Brain pericyte (primary cell): ENCODE results near the gene CLIC4.
"Not testable (repeated sequence)": the region's sequence is repeated elsewhere in the genome, so short reads cannot be mapped to it uniquely, and the experiment has no call there.

Experiments
- DNase-seq: peaks from one replicate; pipeline ENCODE4 v3.0.0-alpha.2; 2012; ENCODE audit warnings: low read depth, low spot score

The CLIC4 gene

DNA sequence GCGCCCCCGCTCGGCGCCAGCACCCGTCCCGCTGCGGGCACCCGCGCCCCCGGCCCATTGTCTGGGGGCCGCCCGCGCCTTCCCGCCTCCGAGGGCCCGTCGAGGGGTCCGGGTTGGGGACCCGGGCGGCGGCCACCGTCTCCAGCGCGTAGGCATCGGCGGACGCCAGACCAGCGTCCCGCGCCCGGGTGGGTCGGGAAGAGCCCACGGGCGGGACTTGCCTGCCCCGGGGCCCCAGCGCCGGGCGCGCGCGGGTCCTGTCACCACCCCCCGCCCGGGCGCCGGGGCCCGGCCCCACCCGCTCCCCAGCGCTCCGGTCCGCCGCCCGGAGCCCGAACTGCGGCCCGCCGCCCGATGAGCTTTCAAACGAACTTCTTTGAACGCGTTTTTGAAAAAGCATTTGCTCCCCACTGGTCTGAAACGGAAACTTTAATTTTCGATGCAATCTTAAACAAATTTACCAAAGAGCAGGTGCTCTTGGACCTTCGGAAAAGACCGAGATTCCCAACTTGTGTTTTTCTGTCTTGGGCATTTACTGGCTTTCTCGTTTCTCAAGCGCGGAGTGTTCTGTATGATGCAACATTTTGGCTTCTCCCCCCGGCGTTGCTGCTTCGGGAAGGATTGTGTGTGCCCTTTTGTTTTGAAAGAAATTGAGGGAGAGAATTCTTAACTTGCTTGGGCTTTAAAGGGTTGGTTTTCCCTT lies 615 bp downstream of the CLIC4 start:
- DNase-seq, result no peak

DNA sequence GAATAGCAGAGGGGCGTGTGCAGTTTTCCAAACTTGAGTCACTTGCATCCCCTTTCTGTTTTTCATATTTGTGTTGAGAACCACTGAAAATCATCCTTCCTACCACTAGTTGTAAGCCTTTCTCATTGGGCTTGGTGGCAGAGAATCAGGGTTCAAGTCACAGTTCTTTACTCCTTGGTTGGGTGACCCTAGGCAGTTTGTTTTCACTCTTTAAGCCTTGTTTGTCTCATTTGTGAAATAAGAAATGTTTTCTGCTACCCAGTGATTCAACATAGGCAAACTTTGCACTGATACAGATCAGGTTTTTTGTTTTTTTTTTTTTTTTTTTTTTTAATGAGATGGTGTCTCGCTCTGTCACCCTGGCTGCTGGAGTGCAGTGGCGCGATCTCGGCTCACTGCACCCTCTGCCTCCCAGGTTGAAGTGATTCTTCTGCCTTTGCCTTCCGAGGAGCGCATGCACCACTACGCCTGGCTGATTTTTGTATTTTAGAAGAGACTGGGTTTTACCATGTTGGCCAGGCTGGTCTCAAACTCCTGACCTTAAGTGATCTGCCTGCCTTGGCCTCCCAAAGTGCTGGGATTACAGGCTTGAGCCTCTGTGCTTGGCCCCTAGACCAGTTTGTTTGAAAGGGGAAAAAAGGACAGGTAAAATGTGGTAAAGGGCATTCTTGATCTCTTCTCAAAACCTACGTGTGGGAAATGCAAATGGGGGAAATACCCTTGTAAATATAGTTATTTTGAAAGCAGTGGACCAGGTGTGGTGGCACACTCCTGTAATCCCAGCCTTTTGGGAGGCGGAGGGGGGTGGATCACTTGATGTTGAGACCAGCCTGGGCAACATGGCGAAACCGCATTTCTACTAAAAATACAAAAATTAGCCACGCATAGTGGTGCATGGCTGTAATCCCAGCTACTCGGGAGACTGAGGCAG lies 3.2 kb downstream of the CLIC4 start:
- no peak for DNase-seq

DNA sequence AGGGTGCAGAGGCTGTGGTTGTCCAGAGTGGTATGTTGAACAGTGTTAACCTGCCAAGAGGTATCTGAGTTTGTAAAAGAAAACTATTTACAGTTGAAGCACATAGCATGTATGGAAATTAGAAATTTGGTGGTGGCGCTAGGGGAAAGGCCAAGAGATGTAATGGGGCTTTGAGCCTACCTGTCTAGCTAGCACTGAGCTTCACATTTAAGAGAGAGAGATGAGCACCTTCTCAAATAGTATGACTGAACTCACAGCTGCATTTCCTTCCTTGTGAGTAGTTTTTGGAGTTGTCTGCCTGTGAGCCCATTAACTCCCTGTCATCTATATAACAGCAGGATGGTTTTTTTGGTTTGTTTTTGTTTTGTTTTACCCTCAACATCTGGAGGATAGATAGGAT lies 4.0 kb downstream of the CLIC4 start:
- DNase-seq, result no peak

DNA sequence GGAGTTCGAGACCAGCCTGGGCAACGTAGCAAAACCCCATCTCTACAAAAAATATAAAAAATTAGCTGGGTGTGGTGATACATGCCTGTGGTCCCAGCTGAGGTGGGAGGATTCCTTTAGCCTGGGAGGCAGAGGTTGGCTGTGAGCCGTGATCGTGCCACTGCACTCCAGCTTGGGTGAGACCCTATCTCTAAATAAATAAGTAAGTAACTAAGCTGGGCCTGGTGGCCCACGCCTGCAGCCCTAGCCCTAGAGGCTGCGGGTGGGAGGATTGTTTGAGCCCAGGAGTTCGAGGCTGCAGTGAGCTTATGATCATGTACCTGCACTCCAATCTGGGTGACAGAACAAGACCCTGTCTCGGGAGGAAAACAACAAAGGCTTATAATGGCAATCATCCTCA lies 4.6 kb downstream of the CLIC4 start:
- no peak for DNase-seq

DNA sequence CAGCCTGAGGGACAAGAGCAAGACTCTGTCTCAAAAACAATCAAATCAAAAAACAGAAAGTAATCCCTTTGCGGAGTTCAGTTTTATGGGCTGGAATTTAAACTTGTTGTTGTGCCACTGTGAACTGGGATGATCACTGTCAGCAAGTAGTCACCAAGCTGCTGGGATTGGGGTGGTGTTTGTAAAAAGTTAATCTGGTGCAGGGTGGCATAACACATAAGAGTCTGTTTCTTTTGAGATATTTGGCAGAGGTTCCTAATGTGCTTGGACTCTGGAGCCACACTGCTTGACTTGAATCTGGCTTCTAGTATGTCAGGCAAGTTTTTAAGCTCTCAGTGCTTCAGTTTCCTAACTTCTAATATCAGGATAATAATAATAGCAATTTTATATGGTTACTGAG lies 6.6 kb downstream of the CLIC4 start:
- DNase-seq, result no peak

DNA sequence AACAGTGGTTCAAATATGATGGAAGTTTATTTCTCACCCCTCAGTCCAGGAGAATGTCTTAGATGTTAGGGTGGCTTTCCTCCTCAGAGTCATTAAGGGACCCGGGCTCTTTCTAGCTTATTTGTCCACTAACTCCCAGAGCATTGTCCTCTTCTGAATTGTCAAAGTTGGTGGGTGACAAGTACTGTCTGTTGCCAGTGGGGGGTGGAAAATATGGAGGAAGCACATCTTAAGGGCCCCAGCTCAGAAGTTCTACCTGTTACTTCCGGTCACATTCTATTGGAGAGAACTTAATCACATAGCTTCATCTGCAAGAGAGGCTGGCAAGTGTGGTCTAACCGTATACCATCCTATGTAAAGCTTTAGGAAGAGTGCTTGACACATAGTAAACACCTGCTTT lies 7.1 kb downstream of the CLIC4 start:
- DNase-seq, result no peak

DNA sequence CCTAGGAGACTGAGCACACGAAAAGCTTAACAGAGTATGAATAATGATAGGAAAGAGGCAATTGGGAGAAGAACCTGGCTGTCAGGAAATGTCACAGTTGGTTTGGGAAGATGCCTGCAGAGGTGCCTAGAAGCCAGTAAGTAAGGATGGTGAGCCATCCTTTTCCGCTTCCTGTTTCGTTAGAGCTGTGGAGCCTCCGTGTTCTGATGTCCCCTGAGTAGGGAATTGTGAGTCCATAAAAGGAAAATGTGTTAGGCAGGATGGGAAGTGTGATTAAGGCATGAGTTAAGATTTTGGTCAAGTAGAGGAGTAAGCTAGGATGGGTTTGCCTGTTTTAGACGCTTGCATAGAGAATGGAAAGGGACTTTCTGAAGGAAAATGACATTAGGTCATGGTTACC lies 9.0 kb downstream of the CLIC4 start:
- no peak for DNase-seq

DNA sequence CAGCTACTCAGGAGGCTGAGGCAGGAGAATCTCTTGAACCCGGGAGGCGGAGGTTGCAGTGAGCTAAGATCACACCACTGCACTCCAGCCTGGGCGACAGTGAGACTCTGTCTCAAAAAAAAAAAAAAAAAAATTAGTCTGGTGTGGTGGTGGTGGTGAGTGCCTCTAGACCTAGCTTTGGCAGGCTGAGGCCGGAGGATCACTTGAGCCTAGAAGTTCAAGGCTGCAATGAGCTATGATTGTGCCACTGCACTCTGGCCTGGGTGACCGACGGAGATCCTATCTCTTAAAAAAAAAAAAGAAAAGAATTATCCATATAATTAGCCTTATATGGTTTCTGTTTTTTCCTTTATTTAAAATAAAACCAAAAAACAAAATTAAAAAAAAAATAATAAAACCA lies 10.1 kb downstream of the CLIC4 start:
- not testable (repeated sequence) for DNase-seq

DNA sequence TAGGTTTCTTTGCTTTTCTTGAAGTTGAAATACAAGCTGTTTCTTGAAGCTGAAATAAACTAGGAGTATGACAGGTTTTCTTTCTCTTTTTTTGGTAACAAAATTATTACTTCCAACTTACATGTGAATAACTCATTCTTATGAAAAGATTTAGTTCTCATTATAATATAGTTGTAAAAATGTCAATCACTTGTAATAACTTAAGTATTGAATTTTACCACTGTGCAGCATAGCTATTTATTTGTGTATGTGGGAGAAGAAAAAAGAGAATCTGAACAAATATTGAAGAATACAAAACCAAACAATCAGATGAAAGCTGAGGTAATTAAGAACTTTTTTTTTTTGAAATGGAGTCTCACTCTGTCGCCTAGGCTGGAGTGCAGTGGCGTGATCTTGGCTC lies 11.1 kb downstream of the CLIC4 start:
- no peak for DNase-seq

DNA sequence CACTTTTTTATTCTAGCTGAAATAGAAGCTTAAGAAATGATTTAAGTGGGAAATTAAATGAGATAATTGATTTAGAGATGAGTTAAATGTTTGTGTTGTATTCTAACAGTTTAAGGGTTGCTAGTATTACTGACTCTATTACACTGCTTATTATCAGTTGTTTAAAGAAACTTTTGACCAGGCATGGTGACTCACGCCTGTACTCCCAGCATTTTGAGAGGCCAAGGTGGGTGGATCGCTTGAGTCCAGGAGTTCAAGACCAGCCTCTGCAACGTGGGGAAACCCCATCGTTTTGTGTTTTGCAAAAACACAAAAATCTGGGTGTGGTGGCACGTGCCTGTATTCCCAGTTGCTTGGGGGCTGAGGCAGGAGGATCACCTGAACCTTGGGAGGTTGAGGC lies 14.2 kb downstream of the CLIC4 start:
- no peak for DNase-seq

DNA sequence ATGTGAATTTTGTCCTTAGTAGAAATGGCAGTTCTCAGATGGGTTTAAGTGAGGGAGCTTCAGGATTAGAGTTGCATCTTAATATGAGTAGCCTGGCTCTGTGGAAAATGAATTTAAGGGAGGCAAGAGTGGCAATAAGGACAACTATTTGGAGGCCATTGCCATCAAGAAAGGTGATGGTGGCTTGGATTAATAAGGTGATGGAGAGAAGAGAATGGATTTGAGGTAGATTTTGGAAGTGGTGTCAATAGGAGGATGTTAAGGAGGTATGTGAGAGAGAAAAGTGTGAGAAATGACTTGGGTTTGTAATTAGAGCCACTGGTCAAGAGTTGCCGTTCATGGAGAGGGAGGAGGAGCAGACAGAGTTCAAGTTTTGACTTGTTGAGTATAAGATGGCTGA lies 16.3 kb downstream of the CLIC4 start:
- no peak for DNase-seq

DNA sequence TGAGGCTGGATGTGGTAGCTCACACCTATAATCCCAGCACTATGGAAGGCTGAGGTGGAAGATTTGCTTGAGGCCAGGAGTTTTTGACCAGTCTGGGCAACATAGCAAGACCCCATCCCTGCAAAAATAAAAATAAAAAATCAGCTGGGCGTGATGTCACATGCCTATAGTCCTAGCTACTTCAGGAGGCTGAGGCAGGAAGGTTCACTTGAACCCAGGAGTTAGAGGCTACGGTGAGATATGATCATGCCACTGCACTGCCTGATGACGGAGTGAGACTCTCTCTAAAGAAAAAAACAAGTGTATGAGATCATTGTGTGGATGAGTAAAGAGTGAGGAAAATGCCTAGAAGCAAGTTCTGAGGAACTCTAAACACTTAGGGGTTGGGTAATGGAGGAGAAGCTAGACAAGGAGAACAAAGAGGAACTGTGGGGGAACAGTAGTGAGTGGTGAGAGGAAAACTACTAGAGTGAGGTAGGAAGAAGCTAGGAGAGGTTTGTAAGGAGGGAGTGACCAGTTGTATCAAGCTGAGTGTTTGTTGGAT lies 17.0 kb downstream of the CLIC4 start:
- no peak for DNase-seq

DNA sequence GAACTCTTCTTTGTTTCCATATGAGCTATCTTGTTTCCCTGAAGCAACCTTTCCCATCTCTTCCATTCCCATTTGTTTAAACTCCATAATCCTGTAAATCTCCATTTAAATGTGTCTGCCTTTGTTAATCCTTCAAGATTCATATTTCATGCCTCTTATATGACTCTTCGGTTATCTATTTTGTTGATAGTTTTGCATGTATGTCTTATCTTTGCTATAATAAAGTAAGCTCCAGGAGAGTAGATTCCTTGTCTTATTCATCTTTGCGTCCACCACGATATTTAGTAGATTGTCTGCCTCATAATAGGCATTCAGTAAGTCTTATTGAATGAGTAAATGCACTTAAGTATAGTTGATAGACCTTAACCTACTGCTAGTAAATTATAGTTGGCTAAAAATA lies 18.4 kb downstream of the CLIC4 start:
- DNase-seq, result no peak

DNA sequence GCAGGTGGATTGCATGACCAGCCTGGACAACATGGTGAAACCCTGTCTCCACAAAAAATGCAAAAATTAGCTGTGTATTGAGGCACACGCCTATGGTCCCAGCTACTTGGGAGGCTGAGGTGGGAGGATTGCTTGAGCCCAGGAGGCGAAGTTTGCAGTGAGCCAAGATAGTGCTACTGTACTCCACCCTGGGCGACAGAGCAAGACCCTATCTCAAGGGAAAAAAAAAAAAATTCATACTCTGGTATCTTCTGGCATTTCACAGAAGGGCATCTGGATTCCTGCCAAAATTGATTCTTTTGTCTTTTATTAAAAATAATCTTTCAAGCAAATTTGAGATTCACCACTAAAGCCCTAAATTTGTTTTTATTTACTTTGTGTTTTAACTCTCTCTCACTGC lies 19.2 kb downstream of the CLIC4 start:
- no peak for DNase-seq

DNA sequence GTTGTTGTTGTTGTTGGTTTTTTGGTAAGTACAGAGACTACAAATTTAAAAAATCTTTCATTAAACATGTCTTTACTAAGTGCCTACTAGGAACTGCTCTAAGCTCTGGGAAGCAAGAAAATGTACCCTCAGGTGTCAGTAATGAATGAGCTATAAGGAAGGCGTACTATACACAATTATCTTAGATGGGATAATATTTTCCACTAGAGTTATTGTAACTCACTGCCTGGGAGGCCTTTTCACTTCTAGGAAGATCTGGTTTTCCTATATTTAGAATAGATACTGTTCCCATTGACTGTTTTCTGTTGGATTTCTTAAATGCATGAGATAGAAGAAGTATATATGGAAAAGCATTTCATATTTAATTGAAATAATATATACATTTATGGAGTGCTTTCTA lies 19.6 kb downstream of the CLIC4 start:
- no peak for DNase-seq

DNA sequence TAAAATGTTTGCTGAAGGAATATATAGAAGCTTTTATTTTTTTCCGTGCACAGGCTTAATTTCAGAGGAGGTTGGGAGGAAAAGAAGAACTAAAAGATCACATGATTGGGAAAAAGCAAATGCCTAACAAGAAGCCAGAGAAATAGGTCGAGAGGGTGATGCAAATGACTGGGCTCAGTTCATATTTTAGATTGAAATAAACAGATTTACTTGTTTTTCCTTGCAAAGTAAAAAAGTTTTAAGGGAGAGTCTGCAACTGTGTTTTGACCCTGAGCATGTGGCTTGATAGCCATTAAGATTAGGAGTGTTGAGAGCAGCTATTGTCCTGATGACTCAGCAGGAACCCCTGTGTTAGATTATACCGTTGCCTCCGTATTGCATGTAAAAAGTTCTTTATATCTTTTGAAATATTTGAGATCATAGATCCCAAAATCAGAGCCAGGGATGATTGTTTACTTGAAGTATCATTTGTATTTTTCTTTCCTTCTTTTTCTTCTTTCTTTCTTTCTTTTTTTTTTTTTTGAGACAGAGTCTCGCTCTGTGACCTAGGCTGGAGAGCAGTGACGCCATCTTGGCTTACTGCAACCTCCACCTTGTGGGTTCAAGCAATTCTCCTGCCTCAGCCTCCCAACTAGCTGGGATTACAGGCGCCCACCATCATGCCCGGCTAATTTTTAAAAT lies 20.2 kb downstream of the CLIC4 start:
- no peak for DNase-seq

DNA sequence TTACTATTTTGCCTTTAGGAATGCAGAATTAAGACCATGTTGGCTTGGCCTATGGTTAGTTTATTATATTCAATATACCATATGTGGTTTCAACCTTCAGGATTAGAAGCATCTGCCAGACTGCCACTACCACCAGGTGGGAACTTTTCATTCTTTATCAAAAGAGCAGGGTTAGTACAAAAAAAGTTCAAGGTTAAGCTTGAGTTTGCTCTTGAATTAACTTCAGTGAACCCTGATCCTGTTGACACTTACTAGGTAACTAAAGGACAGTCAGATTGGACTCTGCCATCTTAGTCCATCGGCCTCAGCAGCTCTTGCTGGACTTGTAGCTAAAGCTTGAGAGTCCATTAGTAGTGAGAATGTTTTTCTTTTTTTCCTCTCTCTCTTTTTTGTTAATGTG lies 22.1 kb downstream of the CLIC4 start:
- DNase-seq, result no peak

DNA sequence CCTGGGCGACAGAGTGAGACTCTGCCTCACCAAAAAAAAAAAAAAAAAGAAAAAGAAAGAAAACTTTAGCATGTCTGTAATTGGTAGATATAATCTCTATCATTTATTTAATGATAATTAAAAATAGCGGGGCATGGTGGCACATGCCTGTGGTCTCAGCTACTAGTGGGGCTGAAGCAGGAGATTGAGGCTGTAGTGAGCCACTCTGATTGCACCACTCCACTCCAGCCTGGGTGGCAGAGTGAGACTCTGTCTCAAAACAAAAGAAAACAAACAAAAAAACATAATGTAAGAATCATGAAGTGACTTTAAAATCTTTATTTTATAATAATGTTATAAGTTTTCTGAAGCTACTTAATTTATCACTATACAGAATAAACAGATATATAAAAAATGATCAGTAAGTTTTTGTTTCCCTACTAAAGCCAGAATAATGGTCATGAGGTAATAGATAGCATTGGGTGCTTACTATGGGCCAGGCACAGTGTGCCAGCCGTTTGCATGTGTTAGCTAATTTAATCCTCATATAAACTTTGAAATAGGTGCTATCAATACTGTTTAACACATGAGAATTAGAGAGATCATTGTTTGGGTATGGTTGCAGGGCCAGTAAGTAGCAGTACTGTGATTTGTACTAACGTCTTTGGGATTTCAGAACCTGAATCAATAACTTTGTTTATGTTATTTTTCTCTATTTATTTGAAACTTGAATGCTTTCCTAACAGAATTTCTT lies 23.8 kb downstream of the CLIC4 start:
- no peak for DNase-seq

DNA sequence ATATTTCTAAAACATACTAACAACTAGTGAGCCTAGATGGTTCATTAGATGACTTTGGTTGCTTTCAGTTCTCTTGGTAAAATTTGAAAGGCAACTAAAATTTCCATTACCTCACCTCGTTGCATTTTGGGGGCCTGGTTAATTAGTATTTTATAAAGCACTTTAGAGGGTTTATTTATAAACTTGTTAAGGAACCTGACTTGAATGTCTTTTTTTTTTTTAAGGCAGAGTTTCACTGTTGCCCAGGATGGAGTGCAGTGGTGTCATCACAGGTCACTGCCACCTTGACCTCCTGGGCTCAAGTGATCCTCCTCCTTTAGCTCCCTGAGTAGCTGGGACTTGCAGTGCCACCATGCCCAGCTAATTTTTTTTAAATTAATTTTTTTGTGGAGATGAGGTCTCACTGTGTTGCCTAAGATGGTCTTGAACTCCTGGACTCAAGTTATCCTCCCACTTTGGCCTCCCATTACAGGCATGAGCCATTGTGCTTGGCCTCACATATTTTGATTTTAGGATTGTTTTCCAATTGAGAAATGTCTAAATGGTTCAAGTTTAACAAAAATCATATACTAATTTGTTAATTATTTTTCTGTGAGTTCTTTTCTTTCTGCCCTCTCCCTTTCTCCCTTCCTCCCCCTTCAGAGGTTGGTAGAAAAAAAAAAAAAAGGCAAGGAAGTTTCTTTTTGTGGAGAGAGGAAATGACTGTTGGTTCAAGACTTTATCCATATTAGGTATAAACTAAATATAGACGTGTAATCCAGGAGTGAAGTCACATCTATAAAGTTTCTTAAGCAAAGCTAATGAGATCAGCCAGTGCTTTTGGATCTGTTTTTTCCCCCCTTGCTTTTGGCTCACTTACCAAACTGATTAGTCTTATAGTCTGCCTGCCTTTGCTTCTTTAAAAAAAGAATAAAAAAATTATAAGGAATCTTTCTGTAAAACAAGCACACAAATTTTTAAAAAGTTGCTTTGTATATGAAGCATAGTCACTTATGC lies 24.7 kb downstream of the CLIC4 start:
- no peak for DNase-seq

DNA sequence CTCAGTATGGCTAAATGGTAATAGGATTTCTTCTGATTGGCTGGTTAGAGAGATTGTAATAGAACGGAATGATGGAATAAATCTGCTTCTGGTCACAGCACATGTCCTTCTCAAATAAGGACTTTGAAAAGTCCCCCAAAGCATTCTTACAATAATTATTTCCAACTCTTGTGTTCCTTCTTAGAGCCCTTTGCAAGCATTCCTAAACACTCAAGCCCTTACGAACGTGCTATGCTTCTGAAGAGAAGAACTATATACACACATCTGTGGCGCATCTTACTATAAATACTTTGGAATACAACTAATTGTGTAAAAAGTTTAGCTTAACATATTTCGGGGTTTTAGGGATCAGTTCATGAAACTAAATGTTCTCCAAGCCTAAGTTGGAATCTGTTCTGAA lies 25.6 kb downstream of the CLIC4 start:
- no peak for DNase-seq
